DMS79 (cell line): ENCODE measurements around the gene DYNLT1.
"Not testable (repeated sequence)": the region's sequence is repeated elsewhere in the genome, so short reads cannot be mapped to it uniquely, and the experiment has no call there.

ENCODE experiments used
- DNase-seq: peaks from one replicate; lab custom pipeline; 2025; lab: John Stamatoyannopoulos, UW

Gene DYNLT1

GRCh38 chr6:158639056-158639455 lies 5.5 kb downstream of the DYNLT1 start:
- no peak for DNase-seq

- no peak for DNase-seq
These were observed 6.2 kb downstream of the DYNLT1 start for GRCh38 chr6:158638324-158638854.

DNA sequence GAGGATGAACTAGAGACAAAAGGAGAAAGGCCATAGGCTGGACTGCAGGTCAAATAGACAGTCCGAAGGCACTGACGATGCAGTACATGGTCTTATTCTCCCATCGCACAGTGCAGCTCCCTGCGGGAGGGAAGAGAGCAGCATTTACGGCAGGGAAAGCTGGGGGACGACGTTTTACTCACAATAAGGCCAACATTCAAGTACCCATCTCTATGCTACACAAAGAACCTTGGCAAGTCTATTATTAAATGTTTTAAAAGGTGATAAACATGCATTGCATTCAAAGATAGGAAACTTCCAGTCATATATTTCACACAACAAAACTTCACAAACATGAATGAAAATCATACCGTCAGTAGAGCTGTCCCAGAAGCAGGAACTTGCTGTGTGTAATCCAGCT lies 7.8 kb downstream of the DYNLT1 start:
- no peak for DNase-seq

- no peak for DNase-seq
These were observed 9.0 kb downstream of the DYNLT1 start for GRCh38 chr6:158635427-158636073.

DNA sequence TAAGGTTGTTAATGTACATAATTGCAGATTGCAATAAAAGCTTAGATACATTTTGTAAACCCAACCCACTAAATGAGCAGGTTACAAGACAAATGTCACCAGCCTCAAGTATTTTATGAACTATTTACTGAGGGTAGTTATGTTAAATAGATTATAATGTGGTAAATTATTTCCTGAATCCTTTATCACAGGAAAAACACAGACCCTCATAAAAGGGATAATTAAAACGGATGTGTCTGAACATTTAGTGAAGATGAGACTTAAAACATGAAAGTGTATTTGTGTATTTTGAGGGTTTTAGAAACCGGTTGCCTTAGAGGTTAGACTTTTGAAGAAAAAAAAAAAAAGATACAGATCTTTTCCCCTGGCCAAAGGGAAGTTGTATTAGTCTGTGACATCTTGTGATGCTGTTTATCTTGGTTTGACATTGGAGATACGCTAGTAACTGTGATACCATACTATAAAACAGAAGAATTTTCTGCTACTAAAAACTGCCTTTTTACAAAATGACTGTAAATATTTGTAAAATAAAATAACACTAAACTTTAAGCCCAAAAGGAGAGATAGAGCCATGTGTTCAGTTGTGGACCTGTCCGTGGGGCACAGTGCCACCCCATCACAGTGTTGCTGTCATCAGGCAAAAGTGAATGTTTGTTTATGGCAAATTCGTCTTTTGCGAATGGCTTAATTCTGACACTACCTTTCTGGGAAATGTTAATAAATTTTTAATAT lies 9.7 kb downstream of the DYNLT1 start:
- DNase-seq = no peak

- DNase-seq = no peak
These were observed 11.4 kb downstream of the DYNLT1 start for GRCh38 chr6:158633127-158633526.

DNA sequence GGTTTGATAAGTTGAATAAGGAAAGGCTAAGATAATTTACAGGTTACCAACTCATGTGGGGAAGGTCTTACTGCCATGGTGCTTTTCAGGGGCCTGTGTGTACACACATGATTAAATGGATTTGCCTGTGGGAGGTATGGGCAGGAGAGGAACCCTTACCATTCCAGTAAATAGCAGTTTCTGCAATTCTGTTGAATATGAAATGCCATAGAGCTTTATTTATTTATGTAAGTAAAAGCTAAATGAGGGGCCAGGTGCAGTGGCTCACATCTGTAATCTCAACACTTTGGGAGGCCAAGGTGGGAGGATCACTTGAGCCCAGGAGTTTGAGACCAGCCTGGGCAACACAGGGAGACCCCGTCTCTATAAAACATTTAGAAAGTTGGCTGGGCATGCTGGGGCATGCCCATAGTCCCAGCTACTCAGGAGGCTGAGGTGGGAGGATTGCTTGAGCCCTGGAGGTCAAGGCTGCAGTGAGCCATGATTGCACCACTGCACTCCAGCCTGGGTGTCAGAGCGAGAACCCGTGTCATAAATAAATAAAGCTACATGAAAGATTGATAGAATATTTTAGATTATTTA lies 11.9 kb downstream of the DYNLT1 start:
- DNase-seq = not testable (repeated sequence)

GRCh38 chr6:158631678-158632537 lies 12.6 kb downstream of the DYNLT1 start:
- no peak for DNase-seq

GRCh38 chr6:158630938-158631616 lies 13.5 kb downstream of the DYNLT1 start:
- no peak for DNase-seq

- DNase-seq = no peak
These were observed 14.9 kb downstream of the DYNLT1 start for GRCh38 chr6:158629367-158630221.

GRCh38 chr6:158628542-158628941 lies 16.0 kb downstream of the DYNLT1 start:
- no peak for DNase-seq

GRCh38 chr6:158627940-158628211 lies 16.7 kb downstream of the DYNLT1 start:
- no peak for DNase-seq

GRCh38 chr6:158627168-158627939 lies 17.2 kb downstream of the DYNLT1 start:
- DNase-seq = no peak

DNA sequence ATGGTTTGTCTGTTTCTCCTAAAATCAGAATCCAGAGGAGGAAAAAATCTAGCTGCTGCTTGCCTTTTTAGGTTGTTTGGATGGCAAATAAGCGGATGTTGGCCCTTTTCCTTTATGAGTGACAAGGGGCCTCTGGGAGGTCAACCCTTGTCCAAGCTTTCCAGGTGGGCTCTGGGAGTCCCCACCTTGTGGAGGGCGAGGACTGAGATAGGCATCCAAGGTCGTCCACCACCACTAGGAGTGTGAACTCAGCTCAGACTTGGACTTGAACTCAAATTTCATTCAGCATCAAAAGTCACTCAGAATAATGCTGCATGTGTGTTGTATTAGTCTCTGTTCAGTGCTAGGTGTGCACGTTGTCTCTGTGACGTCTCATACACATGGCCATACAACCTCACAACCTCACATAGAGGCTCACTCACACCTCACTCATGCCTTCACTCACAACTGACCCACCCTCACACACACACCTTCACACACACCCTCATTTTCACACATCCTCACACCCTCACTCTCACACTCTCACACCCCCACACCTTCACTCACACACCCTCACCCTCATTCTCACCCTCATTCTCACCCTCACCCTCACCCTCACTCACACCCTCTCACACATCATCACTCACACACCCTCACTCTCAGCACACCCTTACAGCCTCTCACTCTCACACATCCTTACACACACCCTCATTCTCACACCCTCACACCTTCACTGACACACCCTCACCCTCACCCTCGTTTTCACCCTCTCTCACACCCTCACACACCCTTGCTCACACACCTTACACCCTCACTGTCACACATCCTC lies 18.0 kb downstream of the DYNLT1 start:
- DNase-seq = no peak

DNA sequence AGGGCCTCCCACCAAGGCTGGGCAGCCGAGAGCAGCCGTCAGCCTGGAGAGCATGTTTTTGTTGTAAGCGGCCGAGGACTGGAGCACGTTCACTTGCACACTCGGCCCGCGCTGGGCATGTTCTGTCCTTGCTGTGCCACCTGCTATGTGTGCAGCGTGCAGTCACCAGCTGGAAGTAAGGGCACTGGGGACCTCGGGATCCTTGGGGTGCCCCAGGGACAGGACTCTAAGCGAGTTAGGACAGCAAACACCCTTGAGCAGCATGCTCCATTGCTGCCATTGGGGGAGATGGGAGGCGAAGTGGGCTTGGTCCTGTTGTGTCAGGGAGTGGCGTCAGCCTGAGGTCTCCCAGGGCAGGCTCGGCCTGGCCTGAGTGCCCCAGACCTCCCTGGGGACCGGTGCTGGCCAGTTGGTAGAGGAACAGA lies 18.6 kb downstream of the DYNLT1 start:
- DNase-seq = no peak

DNA sequence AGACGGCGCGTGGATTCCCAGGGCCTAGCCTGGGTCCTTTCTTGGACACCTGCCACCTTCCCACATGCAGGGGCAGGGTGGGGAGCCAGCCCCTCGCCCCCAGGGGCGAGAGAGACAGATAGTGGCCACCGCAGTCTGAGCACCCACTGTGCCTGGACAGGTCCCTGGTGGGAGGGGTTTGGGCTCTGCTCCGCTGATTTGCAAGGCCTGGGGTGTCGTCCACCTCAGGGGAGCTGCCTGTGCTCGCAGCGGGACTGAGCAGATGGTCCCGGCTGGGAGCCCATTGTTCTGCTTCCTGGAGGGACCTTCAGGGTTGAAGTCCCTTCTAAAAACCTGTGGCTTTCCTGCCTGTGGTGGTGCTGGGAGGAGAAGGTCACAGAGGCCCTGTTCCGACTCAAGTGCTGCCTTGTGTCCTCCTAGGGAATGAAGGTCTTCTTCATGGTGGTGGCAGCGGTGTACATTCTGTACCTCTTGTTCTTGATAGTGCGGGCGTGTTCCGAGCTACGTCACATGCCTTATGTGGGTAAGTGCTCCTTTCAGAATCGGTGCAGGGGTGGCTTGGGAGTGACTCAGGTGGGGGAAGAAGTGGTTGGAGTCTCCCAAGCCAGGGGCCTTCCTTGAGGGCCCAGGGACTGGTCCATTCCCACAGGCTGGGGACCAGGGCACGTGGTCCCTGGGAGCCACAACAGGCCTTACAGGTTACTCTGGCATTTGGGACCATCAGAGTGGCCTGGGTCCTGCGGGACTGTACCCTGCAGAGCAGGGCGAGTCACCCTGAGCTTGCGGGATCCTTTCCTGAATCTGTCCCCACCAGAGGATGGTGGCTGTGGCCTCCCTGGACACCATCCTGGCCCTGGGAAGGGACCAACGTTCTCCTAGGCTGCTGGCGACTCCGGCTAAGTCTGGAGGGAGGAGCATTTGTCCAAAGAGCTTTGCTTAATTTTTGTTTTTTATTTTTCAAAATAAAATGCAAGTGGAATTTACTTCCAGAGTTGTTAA lies 19.6 kb downstream of the DYNLT1 start:
- DNase-seq = no peak

- DNase-seq = no peak
These were observed 21.9 kb downstream of the DYNLT1 start for GRCh38 chr6:158622545-158623190.
